ENCODE data around the gene RPL9. TPM values are rescaled to one million over a fixed set of nuclear protein-coding genes. Genes with fewer than 3 reads are reported as not detected.

The RPL9 gene
- total RNA-seq, 1 donor from 2014 or later = 1,562 TPM

GRCh38 chr4:39498727-39499020 lies 40.0 kb upstream of the RPL9 start:
- Mint-ChIP-seq H3K27me3 (ENCODE audit: unreplicated experiment) (no peaks in the 10 kb centered on the region), H3K4me3 (ENCODE audit: unreplicated experiment) (no peak overlapping the region), H3K36me3 (ENCODE audit: low read depth, unreplicated experiment) (peaks cover 19% of the 10 kb centered on the region), H3K9me3 (ENCODE audit: unreplicated experiment) (no peaks in the 10 kb centered on the region), H3K4me1 (ENCODE audit: unreplicated experiment) (no peaks in the 10 kb centered on the region), H3K27ac (ENCODE audit: unreplicated experiment) (no peak overlapping the region)
- no peak for DNase-seq (ENCODE audit: low spot score)
- TF ChIP-seq CTCF (IDR thresholded peaks at IDR 0.05; ENCODE audit: unreplicated experiment) = no peak

DNA sequence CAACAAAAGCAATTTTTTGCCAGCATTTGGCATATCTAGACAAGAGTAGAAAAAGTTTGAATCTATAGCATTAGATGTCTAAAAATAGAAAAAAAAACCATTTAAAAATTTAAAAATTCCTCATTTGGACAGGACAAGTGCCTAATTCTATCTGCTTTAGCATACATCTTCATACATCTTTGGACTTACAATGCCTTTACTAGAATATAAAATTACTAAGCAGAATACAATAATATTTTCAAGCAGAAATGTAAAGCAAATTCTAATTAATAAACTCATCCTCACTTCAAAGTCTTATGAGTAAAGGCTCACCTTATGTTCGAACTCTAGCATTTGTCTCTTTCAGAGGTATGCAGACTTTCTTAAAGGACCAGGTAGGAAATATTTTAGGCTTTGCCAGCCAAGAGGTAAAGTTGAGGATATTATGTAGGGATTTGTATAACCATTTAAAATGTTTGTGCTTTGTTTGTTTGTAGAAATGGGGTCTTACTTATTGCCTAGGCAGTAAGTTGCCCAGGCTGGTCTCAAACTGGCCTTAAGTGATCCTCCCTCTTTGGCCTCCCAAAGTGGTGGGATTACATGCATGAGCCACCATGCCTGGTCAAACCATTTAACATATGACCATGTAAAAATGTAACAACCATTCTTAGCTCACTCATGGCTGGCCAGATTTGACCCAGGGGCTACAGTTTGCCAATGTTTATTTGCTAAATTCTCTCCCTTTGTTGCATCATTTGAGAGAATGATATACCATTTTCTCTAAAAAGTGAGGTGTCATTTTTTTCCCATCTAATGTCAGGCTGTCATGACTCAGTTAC lies 39.4 kb upstream of the RPL9 start:
- H3K27me3 Mint-ChIP-seq (ENCODE audit: unreplicated experiment) = no peaks in the 10 kb centered on the region
- no peaks in the 10 kb centered on the region for H3K9me3 Mint-ChIP-seq (ENCODE audit: unreplicated experiment)
- DNase-seq (ENCODE audit: low spot score) = no peak
- H3K36me3 Mint-ChIP-seq (ENCODE audit: low read depth, unreplicated experiment) = peaks cover 14% of the 10 kb centered on the region
- H3K4me3 Mint-ChIP-seq (ENCODE audit: unreplicated experiment) = no peak overlapping the region
- no peak overlapping the region for H3K27ac Mint-ChIP-seq (ENCODE audit: unreplicated experiment)
- H3K4me1 Mint-ChIP-seq (ENCODE audit: unreplicated experiment) = no peaks in the 10 kb centered on the region
- TF ChIP-seq CTCF (IDR thresholded peaks at IDR 0.05; ENCODE audit: unreplicated experiment) = no peak

DNA sequence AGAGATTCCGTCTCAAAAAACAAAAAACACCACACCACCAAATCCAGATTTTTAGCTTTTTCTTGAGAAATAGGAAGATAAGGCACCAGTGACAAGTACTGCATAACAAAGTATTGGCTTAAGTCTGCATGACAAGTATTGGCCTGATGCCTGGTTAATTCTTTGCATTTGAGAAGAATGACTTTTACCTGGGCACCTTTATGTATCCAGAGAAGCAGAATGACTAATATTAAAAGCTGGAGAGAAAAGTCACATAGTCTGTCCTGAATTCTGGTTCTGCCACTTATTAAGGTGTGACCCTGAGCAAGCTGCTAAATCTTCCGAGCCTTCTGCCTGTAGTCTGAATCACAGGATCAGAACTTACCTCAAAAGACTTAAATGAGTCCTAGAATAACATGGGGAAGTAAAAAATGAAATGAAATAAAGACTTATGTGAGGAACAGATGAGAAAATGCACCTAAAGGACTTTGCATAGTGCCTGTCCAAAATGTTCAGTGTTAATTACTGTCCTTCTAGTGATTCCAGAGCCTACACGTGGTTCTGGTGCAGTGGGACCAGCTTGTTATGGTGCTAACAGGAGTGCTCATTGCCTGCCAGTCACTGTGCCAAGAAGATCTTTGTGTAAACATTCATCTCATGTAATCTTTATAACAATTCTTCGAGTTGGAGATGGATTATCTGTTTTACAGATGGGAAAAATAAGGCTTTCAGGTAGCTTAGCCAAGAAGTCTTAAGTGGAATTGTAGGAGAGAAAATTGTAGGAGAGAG lies 36.9 kb upstream of the RPL9 start:
- TF ChIP-seq CTCF (IDR thresholded peaks at IDR 0.05; ENCODE audit: unreplicated experiment) = no peak
- Mint-ChIP-seq H3K4me3 (ENCODE audit: unreplicated experiment) (no peak overlapping the region), H3K36me3 (ENCODE audit: low read depth, unreplicated experiment) (peaks cover 7% of the 10 kb centered on the region), H3K27me3 (ENCODE audit: unreplicated experiment) (no peaks in the 10 kb centered on the region), H3K27ac (ENCODE audit: unreplicated experiment) (no peak overlapping the region), H3K9me3 (ENCODE audit: unreplicated experiment) (no peaks in the 10 kb centered on the region), H3K4me1 (ENCODE audit: unreplicated experiment) (no peaks in the 10 kb centered on the region)
- DNase-seq (ENCODE audit: low spot score) = no peak

- Mint-ChIP-seq H3K9me3 (ENCODE audit: unreplicated experiment) (no peaks in the 10 kb centered on the region), H3K4me1 (ENCODE audit: unreplicated experiment) (no peaks in the 10 kb centered on the region), H3K4me3 (ENCODE audit: unreplicated experiment) (no peak overlapping the region), H3K27ac (ENCODE audit: unreplicated experiment) (no peak overlapping the region), H3K36me3 (ENCODE audit: low read depth, unreplicated experiment) (peaks cover 3% of the 10 kb centered on the region), H3K27me3 (ENCODE audit: unreplicated experiment) (no peaks in the 10 kb centered on the region)
- no peak for DNase-seq (ENCODE audit: low spot score)
- no peak for TF ChIP-seq CTCF (IDR thresholded peaks at IDR 0.05; ENCODE audit: unreplicated experiment)
Observed at GRCh38 chr4:39494354-39494753, 35.6 kb upstream of the RPL9 start.

DNA sequence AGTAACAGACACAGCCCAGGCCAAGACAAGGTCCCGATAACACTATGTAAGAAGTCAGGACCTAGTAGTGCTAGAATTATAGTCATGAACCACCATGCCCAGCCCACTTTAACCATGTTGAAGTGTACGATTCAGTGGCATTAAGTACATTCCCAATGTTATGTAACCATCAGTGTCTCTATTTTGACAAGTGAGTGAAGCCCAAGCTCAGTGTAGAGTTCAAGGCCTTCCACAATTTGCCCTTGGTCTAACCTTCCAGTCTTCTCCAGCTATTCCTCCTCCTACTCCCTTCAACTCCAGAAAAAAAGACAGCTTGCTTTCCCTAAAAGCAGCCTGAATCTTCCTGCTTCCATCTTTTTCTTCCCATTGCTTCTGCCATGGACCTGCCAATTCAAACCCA lies 31.6 kb upstream of the RPL9 start:
- Mint-ChIP-seq H3K4me3 (ENCODE audit: unreplicated experiment) (no peak overlapping the region), H3K9me3 (ENCODE audit: unreplicated experiment) (no peaks in the 10 kb centered on the region), H3K27me3 (ENCODE audit: unreplicated experiment) (no peaks in the 10 kb centered on the region), H3K36me3 (ENCODE audit: low read depth, unreplicated experiment) (no peaks in the 10 kb centered on the region), H3K4me1 (ENCODE audit: unreplicated experiment) (no peaks in the 10 kb centered on the region), H3K27ac (ENCODE audit: unreplicated experiment) (no peak overlapping the region)
- DNase-seq (ENCODE audit: low spot score) = no peak
- TF ChIP-seq CTCF (IDR thresholded peaks at IDR 0.05; ENCODE audit: unreplicated experiment) = no peak
